ENCODE measurements around the gene NPY5R.
A peak's percentile ranks its signal among the peaks of the same experiment; 100 is the strongest.

Gene NPY5R

DNA sequence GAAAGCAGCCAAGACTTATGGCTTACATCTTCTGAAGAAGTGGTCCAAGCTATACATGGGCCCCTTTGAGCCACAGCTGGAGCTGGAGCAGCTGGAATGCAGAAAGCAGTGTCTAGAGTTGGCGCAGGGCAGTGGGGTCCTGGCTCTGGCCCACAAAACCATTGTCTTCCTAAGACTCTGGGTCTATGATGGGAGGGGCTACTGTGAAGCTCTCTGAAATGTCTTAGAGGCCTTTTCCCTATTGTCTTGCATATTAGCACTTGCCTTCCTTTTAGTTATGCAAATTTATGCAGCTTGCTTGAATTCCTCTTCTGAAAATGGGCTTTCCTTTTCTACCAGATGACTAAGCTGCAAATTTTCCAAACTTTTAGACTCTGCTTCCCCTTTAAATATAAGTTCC, 26.6 kb upstream of the NPY5R start:
- TF ChIP-seq, protein P1, sequence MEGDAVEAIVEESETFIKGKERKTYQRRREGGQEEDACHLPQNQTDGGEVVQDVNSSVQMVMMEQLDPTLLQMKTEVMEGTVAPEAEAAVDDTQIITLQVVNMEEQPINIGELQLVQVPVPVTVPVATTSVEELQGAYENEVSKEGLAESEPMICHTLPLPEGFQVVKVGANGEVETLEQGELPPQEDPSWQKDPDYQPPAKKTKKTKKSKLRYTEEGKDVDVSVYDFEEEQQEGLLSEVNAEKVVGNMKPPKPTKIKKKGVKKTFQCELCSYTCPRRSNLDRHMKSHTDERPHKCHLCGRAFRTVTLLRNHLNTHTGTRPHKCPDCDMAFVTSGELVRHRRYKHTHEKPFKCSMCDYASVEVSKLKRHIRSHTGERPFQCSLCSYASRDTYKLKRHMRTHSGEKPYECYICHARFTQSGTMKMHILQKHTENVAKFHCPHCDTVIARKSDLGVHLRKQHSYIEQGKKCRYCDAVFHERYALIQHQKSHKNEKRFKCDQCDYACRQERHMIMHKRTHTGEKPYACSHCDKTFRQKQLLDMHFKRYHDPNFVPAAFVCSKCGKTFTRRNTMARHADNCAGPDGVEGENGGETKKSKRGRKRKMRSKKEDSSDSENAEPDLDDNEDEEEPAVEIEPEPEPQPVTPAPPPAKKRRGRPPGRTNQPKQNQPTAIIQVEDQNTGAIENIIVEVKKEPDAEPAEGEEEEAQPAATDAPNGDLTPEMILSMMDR (IDR thresholded peaks at IDR 0.05; ENCODE audit: poor library complexity, severe bottlenecking), result no peak
- DNase-seq (ENCODE audit: low spot score) (no peak), ATAC-seq (ENCODE audit: low read depth) (no peak)
- Histone ChIP-seq H3K27me3 (ENCODE audit: insufficient read depth, poor library complexity, severe bottlenecking) (no peaks in the 10 kb centered on the region), H3K4me1 (ENCODE audit: insufficient read depth, poor library complexity, severe bottlenecking) (no peaks in the 10 kb centered on the region), H3K9me3 (ENCODE audit: severe bottlenecking) (no peaks in the 10 kb centered on the region), H3K27ac (ENCODE audit: poor library complexity, severe bottlenecking) (no peak overlapping the region), H3K36me3 (ENCODE audit: low read depth) (no peaks in the 10 kb centered on the region), H3K4me3 (ENCODE audit: severe bottlenecking) (no peak overlapping the region)

DNA sequence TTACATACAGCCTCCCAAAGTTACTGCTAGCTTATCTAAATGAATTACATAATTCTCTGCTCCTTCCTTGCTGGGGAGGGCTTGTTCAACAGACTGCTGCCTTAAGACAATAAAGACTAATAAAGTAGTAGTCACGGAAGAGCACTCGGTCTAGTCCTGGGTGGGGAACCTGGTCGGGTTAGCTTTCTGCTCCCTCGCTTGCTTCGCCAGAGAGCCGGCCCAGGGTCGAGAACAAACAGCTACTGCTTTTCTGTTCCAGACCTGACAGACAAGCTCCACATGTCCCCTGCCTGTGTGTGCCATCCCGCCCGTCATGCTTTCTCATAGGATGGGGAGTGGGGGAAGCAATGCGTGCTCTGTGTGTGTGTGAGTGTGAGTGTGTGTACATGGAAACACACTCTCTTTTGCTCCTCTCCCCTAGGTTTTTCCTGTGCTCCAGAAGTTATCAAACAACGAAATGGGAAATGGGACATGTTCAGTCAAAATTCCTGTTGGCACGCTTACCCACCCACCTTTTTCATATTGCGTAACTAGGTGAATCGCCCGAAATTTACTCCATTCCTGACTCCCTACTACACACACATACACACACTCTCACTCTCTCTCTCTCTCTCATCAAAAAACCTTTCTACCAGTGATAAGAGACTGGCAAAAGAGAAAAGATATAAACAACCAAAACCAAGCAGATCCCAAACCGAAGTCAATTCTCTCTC, 12.6 kb upstream of the NPY5R start:
- ATAC-seq (ENCODE audit: low read depth) (no peak), DNase-seq (ENCODE audit: low spot score) (no peak)
- Histone ChIP-seq H3K9me3 (ENCODE audit: severe bottlenecking) (no peaks in the 10 kb centered on the region), H3K4me3 (ENCODE audit: severe bottlenecking) (no peak overlapping the region), H3K4me1 (ENCODE audit: insufficient read depth, poor library complexity, severe bottlenecking) (peaks cover 6% of the 10 kb centered on the region), H3K36me3 (ENCODE audit: low read depth) (no peaks in the 10 kb centered on the region), H3K27me3 (ENCODE audit: insufficient read depth, poor library complexity, severe bottlenecking) (peaks cover 42% of the 10 kb centered on the region), H3K27ac (ENCODE audit: poor library complexity, severe bottlenecking) (no peak overlapping the region)
- TF ChIP-seq, protein P1 (IDR thresholded peaks at IDR 0.05; ENCODE audit: poor library complexity, severe bottlenecking), result no peak

DNA sequence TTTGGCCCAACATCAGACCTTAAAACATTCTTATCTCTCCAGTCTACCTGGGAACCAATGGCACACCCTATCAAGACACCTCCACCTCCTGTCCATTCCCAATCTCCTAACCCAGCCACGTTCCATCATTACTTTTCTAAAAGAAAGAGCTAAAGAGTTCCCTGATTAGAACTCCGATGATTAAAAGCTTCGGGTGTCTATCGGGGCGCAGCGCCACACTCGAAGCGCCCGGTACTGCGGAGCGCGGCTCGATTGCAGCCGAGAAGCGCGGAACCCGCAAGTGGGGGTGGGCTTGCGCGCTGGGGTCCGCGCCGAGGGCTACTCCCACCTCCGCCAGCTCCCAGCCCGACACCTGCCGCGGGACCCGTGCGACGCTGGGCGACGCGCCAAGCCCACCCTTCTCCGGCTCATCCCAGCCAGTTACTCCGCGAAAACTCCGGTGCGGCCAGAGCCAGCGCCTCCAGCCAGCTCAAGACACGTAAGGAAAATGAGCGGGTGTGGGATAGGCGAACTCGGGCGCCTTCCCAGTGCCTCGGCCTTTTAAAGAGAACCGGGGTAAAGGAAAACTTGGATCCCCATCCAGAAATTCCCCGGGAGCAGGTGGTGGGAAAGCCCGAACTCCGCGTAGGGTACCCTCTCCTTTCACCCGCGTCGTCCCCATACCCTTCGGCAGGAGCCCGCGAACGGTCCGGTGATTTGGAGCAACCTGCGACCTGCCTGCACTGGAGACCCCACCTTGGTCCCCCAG, 11.9 kb upstream of the NPY5R start:
- H3K27ac ChIP-seq (ENCODE audit: poor library complexity, severe bottlenecking), result no peak overlapping the region

DNA sequence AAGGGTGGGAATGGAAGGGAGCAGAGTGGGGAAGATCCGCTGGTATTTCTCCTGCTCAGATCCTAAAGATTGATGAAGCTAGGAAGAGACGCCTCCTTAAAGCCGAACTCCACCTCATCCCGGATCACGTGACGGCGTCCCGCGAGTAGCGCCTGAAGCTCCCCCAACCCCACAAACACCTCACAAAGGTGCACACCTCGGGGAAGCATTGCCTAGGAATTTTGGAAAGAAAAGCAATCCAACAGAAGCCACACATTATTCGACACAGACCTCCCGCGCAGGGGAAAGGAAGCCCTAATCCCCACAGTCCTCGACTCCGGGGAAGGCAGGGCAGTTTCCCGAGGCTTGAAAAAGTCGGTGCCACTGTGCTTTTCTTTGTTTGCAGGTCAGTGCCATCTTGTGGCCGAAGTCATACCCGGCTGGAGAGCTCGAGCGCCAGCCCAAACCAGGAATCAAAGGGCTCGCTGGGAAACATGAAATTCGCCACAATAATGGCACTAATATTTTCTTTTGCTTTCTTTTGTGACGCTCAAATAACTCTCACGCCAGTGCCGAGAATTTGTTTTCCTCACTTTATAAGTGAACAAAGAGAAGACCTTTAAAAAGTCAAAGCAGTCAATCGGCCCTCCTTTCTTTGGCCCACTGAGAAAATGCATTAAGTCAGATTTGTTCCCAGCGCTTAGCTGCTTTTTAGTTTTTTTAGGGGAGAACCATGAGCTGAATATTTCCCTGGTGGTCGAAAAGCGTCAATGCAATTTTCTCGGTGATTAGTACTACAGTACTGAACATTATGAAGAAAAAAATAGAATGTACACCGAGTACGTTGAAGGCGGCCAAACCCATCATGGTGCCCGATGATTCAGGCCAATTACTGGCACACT, 10.9 kb upstream of the NPY5R start, which contains the start of gene NPY1R:
TSS of gene NPY1R (minus strand) at position 71 of the 881 bp plus-strand sequence. CDS start 6,042 bp downstream, outside the sequence.
- H3K27me3 ChIP-seq (ENCODE audit: insufficient read depth, poor library complexity, severe bottlenecking), result peaks cover 45% of the 10 kb centered on the region
- TF ChIP-seq, protein P1 (IDR thresholded peaks at IDR 0.05; ENCODE audit: poor library complexity, severe bottlenecking), result peak; percentile 85
- H3K4me1 ChIP-seq (ENCODE audit: insufficient read depth, poor library complexity, severe bottlenecking), result peaks cover 6% of the 10 kb centered on the region
- H3K4me3 ChIP-seq (ENCODE audit: severe bottlenecking), result peak within 1 kb of the TSS; percentile 38
- DNase-seq (ENCODE audit: low spot score), result peak; percentile 64
- no peaks in the 10 kb centered on the region for H3K36me3 ChIP-seq (ENCODE audit: low read depth)
- no peaks in the 10 kb centered on the region for H3K9me3 ChIP-seq (ENCODE audit: severe bottlenecking)
- peak; percentile 89 for ATAC-seq (ENCODE audit: low read depth)
- no peak within 1 kb of the TSS for H3K27ac ChIP-seq (ENCODE audit: poor library complexity, severe bottlenecking)

More for the DNA sequence above, 11.9 kb upstream of the NPY5R start:
- H3K36me3 ChIP-seq (ENCODE audit: low read depth), result no peaks in the 10 kb centered on the region
- ATAC-seq (ENCODE audit: low read depth) (peak; percentile 60), DNase-seq (ENCODE audit: low spot score) (no peak)
- peaks cover 43% of the 10 kb centered on the region for H3K27me3 ChIP-seq (ENCODE audit: insufficient read depth, poor library complexity, severe bottlenecking)
- TF ChIP-seq, protein P1 (IDR thresholded peaks at IDR 0.05; ENCODE audit: poor library complexity, severe bottlenecking), result no peak
- H3K4me1 ChIP-seq (ENCODE audit: insufficient read depth, poor library complexity, severe bottlenecking), result peaks cover 6% of the 10 kb centered on the region
- H3K9me3 ChIP-seq (ENCODE audit: severe bottlenecking), result no peaks in the 10 kb centered on the region
- H3K4me3 ChIP-seq (ENCODE audit: severe bottlenecking), result peak overlapping the region; percentile 38

Data from RWPE2 (cell line).